ENCODE measurements around the gene ARMS2.

DNA sequence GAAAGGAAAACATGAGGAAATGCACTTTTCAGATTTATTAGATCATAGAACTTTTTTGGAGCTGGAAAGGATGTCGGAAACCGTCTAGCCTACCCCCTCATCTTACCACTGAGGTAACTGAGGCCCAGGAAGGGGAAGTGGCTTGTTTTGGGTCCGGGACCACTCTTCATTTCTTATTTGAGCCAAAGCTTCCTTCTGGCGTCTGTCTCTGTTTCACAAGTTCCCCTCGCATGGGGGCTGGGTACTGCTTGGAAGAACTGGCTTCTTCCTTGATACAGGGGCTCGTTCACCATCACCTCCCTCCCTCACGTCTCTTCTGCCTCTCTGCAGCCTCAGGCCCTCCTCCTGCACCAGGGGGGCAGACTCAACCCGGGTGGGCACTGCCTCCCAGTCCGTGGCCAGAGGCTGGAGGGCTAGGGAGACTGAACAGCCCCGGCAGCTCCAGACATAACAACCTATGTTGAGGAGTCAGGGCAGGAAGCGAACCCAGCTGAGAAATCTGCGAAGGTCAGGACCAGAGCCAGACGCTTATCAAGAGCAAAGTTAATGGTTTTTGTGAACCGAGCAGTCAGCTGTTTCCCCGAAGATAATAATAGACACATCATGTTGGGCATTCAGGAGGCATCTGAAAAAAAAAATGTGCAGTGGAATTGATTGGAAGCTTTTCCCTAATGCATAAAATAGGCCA lies 19.8 kb downstream of the ARMS2 start:
- TF ChIP-seq, protein P1, sequence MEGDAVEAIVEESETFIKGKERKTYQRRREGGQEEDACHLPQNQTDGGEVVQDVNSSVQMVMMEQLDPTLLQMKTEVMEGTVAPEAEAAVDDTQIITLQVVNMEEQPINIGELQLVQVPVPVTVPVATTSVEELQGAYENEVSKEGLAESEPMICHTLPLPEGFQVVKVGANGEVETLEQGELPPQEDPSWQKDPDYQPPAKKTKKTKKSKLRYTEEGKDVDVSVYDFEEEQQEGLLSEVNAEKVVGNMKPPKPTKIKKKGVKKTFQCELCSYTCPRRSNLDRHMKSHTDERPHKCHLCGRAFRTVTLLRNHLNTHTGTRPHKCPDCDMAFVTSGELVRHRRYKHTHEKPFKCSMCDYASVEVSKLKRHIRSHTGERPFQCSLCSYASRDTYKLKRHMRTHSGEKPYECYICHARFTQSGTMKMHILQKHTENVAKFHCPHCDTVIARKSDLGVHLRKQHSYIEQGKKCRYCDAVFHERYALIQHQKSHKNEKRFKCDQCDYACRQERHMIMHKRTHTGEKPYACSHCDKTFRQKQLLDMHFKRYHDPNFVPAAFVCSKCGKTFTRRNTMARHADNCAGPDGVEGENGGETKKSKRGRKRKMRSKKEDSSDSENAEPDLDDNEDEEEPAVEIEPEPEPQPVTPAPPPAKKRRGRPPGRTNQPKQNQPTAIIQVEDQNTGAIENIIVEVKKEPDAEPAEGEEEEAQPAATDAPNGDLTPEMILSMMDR (conservative IDR thresholded peaks at IDR 0.05), result no peak
- no peak for TF ChIP-seq EZH2 (IDR thresholded peaks at IDR 0.05; ENCODE audit: low read depth)
